Activated CD4-positive, alpha-beta memory T cell treated with anti-CD3 and anti-CD28 coated beads for 36 hours (primary cell): ENCODE measurements around the gene GULP1. TPM values are rescaled to one million over a fixed set of nuclear protein-coding genes. Genes with fewer than 3 reads are reported as not detected.
"Not testable (repeated sequence)": the region's sequence is repeated elsewhere in the genome, so short reads cannot be mapped to it uniquely, and the experiment has no call there.

Experiments used
- CTCF ChIA-PET: fragments of 350-600 bp; sonication (Branson Sonifier 250); formaldehyde crosslinking; loops from one replicate; lab custom pipeline; 2021; ENCODE audit warnings: antibody characterized with exemption, inconsistent platforms; lab: Charles Lee
- POLR2A ChIA-PET: fragments of 350-600 bp; sonication (Branson Sonifier 250); formaldehyde crosslinking; loops from one replicate; lab custom pipeline; 2021; ENCODE audit warnings: antibody characterized with exemption; lab: Charles Lee
- DNase-seq: peaks from one replicate; pipeline ENCODE4 v3.0.0-alpha.2; 2020
- H3K27ac Mint-ChIP-seq: one replicate; pipeline ENCODE4 v1.8.0; 2021; ENCODE audit warnings: mixed read lengths
- H3K27me3 Mint-ChIP-seq: one replicate; pipeline ENCODE4 v1.8.0; 2021; ENCODE audit warnings: mixed read lengths
- H3K36me3 Mint-ChIP-seq: one replicate; pipeline ENCODE4 v1.8.0; 2021; ENCODE audit warnings: mixed read lengths
- H3K4me1 Mint-ChIP-seq: one replicate; pipeline ENCODE4 v1.8.0; 2021; ENCODE audit warnings: low read depth, mixed read lengths
- H3K4me3 Mint-ChIP-seq: one replicate; pipeline ENCODE4 v1.8.0; 2021; ENCODE audit warnings: mild to moderate bottlenecking, mixed read lengths
- H3K9me3 Mint-ChIP-seq: one replicate; pipeline ENCODE4 v1.8.0; 2021; ENCODE audit warnings: mixed read lengths
- intact Hi-C: fragments of 100-400 bp; cut with micrococcal nuclease; formaldehyde crosslinking; loops from one replicate; pipeline ENCODE4 v1.15.1; 2023
- total RNA-seq, 2 experiments: library from RNA; stranded (reverse); gene quantifications; one replicate each; pipeline ENCODE4 v1.2.3, GENCODE V29; 2021

The GULP1 gene
- total RNA-seq, 2 experiments from 2014 or later, result not detected

GRCh38 chr2:188596054-188596453 is 304.4 kb downstream of the GULP1 start:
- intact Hi-C loops, result no loop called here
- Mint-ChIP-seq H3K27me3 (no peaks in the 10 kb centered on the region), H3K36me3 (no peaks in the 10 kb centered on the region), H3K27ac (no peak overlapping the region), H3K4me3 (no peak overlapping the region), H3K9me3 (no peaks in the 10 kb centered on the region), H3K4me1 (no peaks in the 10 kb centered on the region)
- no peak for DNase-seq
- POLR2A ChIA-PET, result no interaction called here
- CTCF ChIA-PET, result interaction anchor here (0.7 kb wide), 1 partner anchor 353 kb away, joined by 3 read pairs; no protein-coding TSS in a partner anchor

- intact Hi-C loops, result no loop called here
- Mint-ChIP-seq H3K27me3 (no peaks in the 10 kb centered on the region), H3K27ac (no peak overlapping the region), H3K9me3 (no peaks in the 10 kb centered on the region), H3K36me3 (no peaks in the 10 kb centered on the region), H3K4me3 (no peak overlapping the region), H3K4me1 (no peaks in the 10 kb centered on the region)
- ChIA-PET CTCF (no interaction called here), POLR2A (no interaction called here)
- no peak for DNase-seq
Measured at GRCh38 chr2:188598551-188598950, 306.9 kb downstream of the GULP1 start.

DNA sequence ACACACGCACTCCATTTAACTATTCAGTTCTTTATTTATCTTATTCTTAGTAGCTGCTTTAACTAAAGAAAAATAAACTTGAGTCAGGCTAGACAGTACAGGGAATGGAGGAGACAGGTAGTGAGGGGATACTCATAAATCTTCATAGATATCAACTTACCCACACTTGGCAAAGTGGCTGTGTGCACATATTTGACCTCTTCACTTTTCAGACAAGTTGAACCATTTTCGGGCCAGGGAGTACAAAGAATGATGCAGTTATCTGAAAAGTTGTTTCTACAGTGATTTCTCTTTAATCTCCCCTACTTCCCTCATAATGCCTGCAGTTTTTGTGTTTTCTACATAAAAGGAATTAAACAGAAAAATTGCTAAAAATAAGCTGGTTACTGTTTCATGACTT is 307.5 kb downstream of the GULP1 start:
- ChIA-PET CTCF (no interaction called here), POLR2A (no interaction called here)
- H3K36me3 Mint-ChIP-seq, result no peaks in the 10 kb centered on the region
- no peak overlapping the region for H3K4me3 Mint-ChIP-seq
- H3K9me3 Mint-ChIP-seq, result no peaks in the 10 kb centered on the region
- no peak overlapping the region for H3K27ac Mint-ChIP-seq
- DNase-seq, result no peak
- intact Hi-C loops, result no loop called here
- H3K4me1 Mint-ChIP-seq, result no peaks in the 10 kb centered on the region
- no peaks in the 10 kb centered on the region for H3K27me3 Mint-ChIP-seq

DNA sequence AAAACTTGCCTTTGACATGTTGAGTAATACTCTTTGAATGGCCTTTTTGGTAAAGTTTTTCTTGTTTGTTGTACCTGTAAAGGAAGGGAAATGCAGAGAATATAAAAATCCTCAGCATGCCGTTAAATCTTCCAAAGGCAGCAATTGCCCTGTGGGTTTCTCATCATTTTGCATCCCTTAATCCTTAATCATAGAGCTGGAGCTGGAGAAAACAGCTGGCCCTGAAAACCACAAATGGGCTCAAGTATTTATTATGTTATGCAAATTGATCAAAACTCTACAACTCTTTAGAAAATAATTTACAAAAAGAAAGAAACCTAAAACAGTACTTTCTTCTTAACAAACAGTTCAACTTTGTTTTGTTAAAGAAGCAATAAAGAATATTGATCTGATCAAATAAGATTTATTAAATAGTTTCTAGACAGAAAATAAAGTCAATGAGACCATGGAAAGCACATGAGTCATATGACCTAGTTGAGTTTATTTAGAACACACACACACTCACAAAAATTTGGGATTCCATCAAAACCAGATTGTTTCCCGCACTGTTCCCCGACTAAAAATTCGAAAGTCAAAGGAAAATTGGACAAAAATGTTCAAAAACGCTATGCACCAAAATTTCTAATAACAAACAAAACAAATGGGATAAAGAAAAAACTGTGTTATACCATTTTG is 309.0 kb downstream of the GULP1 start:
- no peak overlapping the region for H3K4me3 Mint-ChIP-seq
- H3K36me3 Mint-ChIP-seq, result no peaks in the 10 kb centered on the region
- intact Hi-C loops, result no loop called here
- ChIA-PET CTCF (no interaction called here), POLR2A (no interaction called here)
- no peaks in the 10 kb centered on the region for H3K27me3 Mint-ChIP-seq
- H3K9me3 Mint-ChIP-seq, result peaks cover under 1% of the 10 kb centered on the region
- H3K4me1 Mint-ChIP-seq, result no peaks in the 10 kb centered on the region
- no peak overlapping the region for H3K27ac Mint-ChIP-seq
- DNase-seq, result no peak

- H3K27ac Mint-ChIP-seq, result no peak overlapping the region
- no peaks in the 10 kb centered on the region for H3K4me1 Mint-ChIP-seq
- intact Hi-C loops, result no loop called here
- no peak for DNase-seq
- H3K27me3 Mint-ChIP-seq, result no peaks in the 10 kb centered on the region
- ChIA-PET POLR2A (no interaction called here), CTCF (no interaction called here)
- H3K4me3 Mint-ChIP-seq, result no peak overlapping the region
- H3K36me3 Mint-ChIP-seq, result no peaks in the 10 kb centered on the region
- peaks cover 4% of the 10 kb centered on the region for H3K9me3 Mint-ChIP-seq
Measured at GRCh38 chr2:188601391-188601790, 309.7 kb downstream of the GULP1 start.

GRCh38 chr2:188601927-188602326 is 310.3 kb downstream of the GULP1 start:
- no peak overlapping the region for H3K27ac Mint-ChIP-seq
- POLR2A ChIA-PET, result no interaction called here
- H3K36me3 Mint-ChIP-seq, result no peaks in the 10 kb centered on the region
- DNase-seq, result no peak
- CTCF ChIA-PET, result no interaction called here
- intact Hi-C loops, result no loop called here
- H3K4me1 Mint-ChIP-seq, result no peaks in the 10 kb centered on the region
- no peak overlapping the region for H3K4me3 Mint-ChIP-seq
- no peaks in the 10 kb centered on the region for H3K27me3 Mint-ChIP-seq
- H3K9me3 Mint-ChIP-seq, result peaks cover 4% of the 10 kb centered on the region

GRCh38 chr2:188604579-188604978 is 312.9 kb downstream of the GULP1 start:
- H3K27ac Mint-ChIP-seq, result no peak overlapping the region
- H3K9me3 Mint-ChIP-seq, result peaks cover 4% of the 10 kb centered on the region
- H3K36me3 Mint-ChIP-seq, result no peaks in the 10 kb centered on the region
- ChIA-PET CTCF (no interaction called here), POLR2A (no interaction called here)
- H3K4me1 Mint-ChIP-seq, result no peaks in the 10 kb centered on the region
- intact Hi-C loops, result no loop called here
- no peak overlapping the region for H3K4me3 Mint-ChIP-seq
- no peaks in the 10 kb centered on the region for H3K27me3 Mint-ChIP-seq
- DNase-seq, result no peak

GRCh38 chr2:188605609-188606584 is 314.2 kb downstream of the GULP1 start:
- H3K9me3 Mint-ChIP-seq, DNase-seq, H3K36me3 Mint-ChIP-seq, H3K4me1 Mint-ChIP-seq, H3K27ac Mint-ChIP-seq, intact Hi-C loops, H3K4me3 Mint-ChIP-seq, POLR2A ChIA-PET, H3K27me3 Mint-ChIP-seq: not testable (repeated sequence)
- CTCF ChIA-PET, result interaction anchor here (0.6 to 0.7 kb wide), 2 partner anchors 33 to 117 kb away, joined by 3 read pairs; no protein-coding TSS in a partner anchor

DNA sequence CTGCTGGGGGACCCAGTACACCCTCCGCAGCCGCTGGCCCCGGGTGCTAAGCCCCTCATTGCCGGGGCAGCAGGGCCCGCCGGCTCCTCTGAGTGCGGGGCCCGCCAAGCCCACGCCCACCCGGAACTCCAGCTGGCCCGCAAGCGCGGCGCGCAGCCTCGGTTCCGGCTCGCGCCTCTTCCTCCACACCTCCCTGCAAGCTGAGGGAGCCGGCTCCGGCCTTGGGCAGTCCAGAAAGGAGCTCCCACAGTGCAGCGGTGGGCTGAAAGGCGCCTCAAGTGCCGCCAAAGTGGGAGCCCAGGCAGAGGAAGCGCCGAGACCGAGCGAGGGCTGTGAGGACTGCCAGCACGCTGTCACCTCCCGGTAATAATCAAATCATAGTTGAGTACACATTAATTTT is 314.9 kb downstream of the GULP1 start:
- H3K4me3 Mint-ChIP-seq, DNase-seq, POLR2A ChIA-PET, H3K27ac Mint-ChIP-seq, CTCF ChIA-PET, H3K36me3 Mint-ChIP-seq, H3K27me3 Mint-ChIP-seq, H3K9me3 Mint-ChIP-seq, H3K4me1 Mint-ChIP-seq, intact Hi-C loops: not testable (repeated sequence)

DNA sequence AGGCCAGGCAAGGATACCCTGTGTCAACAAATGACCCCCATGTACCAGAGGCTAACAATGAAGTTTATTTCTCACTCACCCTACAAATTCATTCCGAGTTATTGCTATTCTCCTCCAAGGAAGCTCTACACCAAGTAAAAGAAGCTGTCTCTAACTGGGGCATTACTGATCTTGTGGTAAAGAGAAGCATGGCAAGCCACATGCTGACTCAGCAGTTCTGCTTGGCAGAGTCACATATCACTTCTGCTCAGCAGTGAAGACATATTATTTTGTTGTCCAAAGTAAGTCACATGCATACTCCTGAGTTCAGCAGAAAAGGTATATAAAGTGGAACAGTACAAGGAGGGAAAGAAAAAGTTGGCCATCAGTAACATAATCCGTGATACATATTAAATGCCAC is 315.8 kb downstream of the GULP1 start:
- intact Hi-C loops, result no loop called here
- Mint-ChIP-seq H3K36me3 (no peaks in the 10 kb centered on the region), H3K4me3 (no peak overlapping the region), H3K9me3 (peaks cover 4% of the 10 kb centered on the region), H3K27ac (no peak overlapping the region), H3K27me3 (no peaks in the 10 kb centered on the region), H3K4me1 (no peaks in the 10 kb centered on the region)
- no peak for DNase-seq
- CTCF ChIA-PET, result no interaction called here
- POLR2A ChIA-PET, result no interaction called here

DNA sequence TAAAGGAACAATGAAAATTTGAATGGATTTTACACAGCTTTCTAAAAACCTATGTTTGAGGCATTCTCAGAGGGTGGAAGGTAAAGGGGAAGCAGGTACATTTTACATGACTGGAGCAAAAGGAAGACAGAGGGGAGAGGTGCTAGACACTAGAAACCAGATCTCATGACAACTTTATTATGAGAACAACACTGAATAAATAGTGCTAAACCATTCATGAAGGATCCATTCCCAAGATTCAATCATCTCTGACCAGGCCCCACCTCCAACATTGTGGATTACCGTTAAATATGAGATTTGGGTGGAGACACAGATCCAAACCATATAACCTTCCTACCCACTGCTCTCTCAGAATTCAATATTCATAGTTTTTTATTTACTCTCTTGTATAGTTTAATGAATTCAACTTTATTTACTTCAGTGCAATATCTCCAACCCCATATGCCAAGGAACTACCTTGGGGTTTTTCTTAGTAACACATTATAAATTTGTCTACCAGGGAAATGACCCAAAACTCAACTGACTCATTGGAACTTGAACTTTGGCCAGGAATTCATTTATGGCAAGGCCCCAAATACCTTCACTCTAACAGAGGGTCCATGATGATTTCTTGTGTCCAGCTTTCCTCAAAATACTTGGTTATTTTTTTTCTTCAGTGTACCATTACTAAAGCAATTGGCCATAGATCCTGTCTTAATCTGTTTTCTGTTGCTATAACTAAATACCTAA is 317.8 kb downstream of the GULP1 start:
- ChIA-PET POLR2A (no interaction called here), CTCF (no interaction called here)
- Mint-ChIP-seq H3K9me3 (peaks cover 4% of the 10 kb centered on the region), H3K4me3 (no peak overlapping the region), H3K27me3 (no peaks in the 10 kb centered on the region), H3K27ac (no peak overlapping the region), H3K36me3 (no peaks in the 10 kb centered on the region), H3K4me1 (no peaks in the 10 kb centered on the region)
- intact Hi-C loops, result no loop called here
- no peak for DNase-seq

DNA sequence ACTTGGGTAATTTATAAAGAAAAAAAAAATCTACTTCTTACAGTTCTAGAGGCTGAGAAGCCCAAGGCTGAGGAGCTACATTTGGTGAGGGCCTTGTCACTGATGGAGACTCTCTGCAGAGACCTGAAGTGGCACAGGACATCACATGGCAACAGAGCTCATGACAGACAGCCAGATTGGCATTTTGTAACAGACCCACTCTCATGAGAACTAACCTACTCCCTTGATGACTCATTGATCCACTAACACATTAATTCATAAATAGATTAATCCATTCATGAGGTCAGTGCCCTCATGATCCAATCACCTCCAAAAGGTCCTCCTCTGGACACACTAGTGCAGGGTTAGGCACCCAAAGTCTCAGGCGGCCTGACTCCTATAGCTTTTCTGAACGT is 318.4 kb downstream of the GULP1 start:
- ChIA-PET POLR2A (no interaction called here), CTCF (no interaction called here)
- Mint-ChIP-seq H3K4me3 (no peak overlapping the region), H3K36me3 (no peaks in the 10 kb centered on the region), H3K27me3 (no peaks in the 10 kb centered on the region), H3K9me3 (peaks cover 4% of the 10 kb centered on the region), H3K27ac (no peak overlapping the region), H3K4me1 (no peaks in the 10 kb centered on the region)
- intact Hi-C loops, result no loop called here
- no peak for DNase-seq
